Measurements from ENCODE around the gene CYP27C1. TPM values are rescaled to one million over a fixed set of nuclear protein-coding genes. Genes with fewer than 3 reads are reported as not detected.
A peak's percentile ranks its signal among the peaks of the same experiment; 100 is the strongest.

Gene CYP27C1
- total RNA-seq, 1 donor from 2014 or later: 3.0 TPM

DNA sequence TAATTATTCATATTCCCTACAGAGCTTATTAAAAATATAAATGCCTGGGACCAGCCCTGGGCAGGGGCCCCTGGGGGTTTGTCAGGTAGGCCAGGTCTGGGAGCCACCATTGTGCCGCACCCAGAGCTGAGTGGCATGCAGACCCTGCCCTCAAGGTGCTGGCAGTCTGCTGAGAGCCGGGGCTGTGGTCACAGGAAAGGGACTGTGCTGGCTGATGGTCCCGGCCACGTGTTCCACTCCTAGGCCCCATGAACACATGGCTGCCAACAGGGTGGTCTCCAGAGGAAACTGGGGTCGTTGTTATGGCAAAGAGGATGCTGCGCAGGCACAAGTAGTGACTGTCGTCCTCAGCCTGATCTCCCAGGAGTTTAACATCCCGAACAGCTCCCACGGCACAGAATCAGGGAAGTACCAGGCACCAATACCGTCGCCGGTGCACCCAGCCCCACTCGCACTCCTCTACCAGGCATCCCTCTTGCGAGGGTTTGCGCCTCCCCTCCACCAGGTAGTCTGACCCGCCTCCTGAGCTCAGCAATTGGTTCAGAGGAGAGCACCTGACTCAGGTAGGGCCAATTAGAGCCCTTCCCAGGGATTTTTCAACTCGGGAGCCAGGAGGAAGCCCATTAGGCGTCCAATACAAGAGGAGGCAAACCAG lies 73.9 kb downstream of the CYP27C1 start:
- no peaks in the 10 kb centered on the region for H3K79me2 ChIP-seq (ENCODE audit: low read depth)
- H3K4me3 ChIP-seq: no peak overlapping the region
- peaks cover 9% of the 10 kb centered on the region for H3K4me1 ChIP-seq
- H3K9me3 ChIP-seq (ENCODE audit: low read depth): no peaks in the 10 kb centered on the region
- H3K4me1 Mint-ChIP-seq: peaks cover 13% of the 10 kb centered on the region
- H3K36me3 ChIP-seq: no peaks in the 10 kb centered on the region
- H3K27ac ChIP-seq: no peak overlapping the region
- H4K20me1 ChIP-seq (ENCODE audit: low read depth): no peaks in the 10 kb centered on the region
- H3K27ac Mint-ChIP-seq: no peak overlapping the region
- H3K36me3 Mint-ChIP-seq: no peaks in the 10 kb centered on the region
- H3K9me3 Mint-ChIP-seq: peaks cover 5% of the 10 kb centered on the region
- H3K27me3 ChIP-seq: no peaks in the 10 kb centered on the region
- peaks cover 17% of the 10 kb centered on the region for H3F3A ChIP-seq (ENCODE audit: low read depth)
- no peak overlapping the region for H2AFZ ChIP-seq (replicated peaks)
- no peak for DNase-seq (ENCODE audit: low spot score)
- no peak overlapping the region for H3K4me2 ChIP-seq
- peaks cover 2% of the 10 kb centered on the region for H3K27me3 Mint-ChIP-seq (ENCODE audit: insufficient read depth, low read depth)
- H3K4me3 Mint-ChIP-seq: no peak overlapping the region
- no peak overlapping the region for H3K9ac ChIP-seq
- TF ChIP-seq EZH2phosphoT487 (IDR thresholded peaks at IDR 0.05) (no peak), EZH2 (IDR thresholded peaks at IDR 0.05) (no peak)
- TF ChIP-seq, protein P1, sequence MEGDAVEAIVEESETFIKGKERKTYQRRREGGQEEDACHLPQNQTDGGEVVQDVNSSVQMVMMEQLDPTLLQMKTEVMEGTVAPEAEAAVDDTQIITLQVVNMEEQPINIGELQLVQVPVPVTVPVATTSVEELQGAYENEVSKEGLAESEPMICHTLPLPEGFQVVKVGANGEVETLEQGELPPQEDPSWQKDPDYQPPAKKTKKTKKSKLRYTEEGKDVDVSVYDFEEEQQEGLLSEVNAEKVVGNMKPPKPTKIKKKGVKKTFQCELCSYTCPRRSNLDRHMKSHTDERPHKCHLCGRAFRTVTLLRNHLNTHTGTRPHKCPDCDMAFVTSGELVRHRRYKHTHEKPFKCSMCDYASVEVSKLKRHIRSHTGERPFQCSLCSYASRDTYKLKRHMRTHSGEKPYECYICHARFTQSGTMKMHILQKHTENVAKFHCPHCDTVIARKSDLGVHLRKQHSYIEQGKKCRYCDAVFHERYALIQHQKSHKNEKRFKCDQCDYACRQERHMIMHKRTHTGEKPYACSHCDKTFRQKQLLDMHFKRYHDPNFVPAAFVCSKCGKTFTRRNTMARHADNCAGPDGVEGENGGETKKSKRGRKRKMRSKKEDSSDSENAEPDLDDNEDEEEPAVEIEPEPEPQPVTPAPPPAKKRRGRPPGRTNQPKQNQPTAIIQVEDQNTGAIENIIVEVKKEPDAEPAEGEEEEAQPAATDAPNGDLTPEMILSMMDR (IDR thresholded peaks at IDR 0.05): no peak

DNA sequence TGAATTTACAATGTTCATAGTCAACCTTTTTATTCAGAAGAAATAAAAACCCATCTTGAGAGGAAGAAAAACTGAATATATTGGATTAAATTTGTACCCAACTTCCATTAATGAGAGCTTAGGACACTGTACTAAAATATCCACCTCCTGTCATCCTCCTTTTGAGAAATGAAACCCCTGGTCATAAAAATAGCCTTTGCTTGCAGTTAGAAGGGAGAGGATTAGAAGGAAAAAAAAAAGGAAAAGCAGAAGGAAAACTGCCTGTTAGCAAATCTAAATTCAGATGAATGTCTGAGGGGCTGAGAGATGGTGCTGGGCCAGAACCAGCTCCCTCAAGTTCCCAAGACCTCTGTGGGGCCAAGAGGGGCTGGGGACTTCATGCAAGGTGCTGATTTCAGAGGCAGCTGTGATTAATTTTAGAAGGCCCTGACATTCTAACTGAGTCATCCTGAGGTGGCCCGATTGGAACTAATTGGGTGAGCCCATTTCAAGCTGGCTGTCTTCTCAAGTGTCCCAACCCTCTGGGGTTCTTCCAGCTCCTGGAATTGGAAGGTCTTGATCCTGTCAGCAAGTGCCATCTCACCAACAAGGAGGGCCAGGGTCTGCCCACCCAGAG lies 74.7 kb downstream of the CYP27C1 start:
- Histone ChIP-seq H3K27me3 (no peaks in the 10 kb centered on the region), H3K4me3 (no peak overlapping the region), H3K79me2 (ENCODE audit: low read depth) (no peaks in the 10 kb centered on the region), H3K9ac (no peak overlapping the region), H3K4me2 (no peak overlapping the region), H3K36me3 (no peaks in the 10 kb centered on the region), H3K4me1 (peaks cover 9% of the 10 kb centered on the region), H3F3A (ENCODE audit: low read depth) (peaks cover 17% of the 10 kb centered on the region), H2AFZ (replicated peaks) (no peak overlapping the region), H3K9me3 (ENCODE audit: low read depth) (no peaks in the 10 kb centered on the region), H4K20me1 (ENCODE audit: low read depth) (no peaks in the 10 kb centered on the region), H3K27ac (no peak overlapping the region)
- H3K9me3 Mint-ChIP-seq: peaks cover 1% of the 10 kb centered on the region
- H3K27me3 Mint-ChIP-seq (ENCODE audit: insufficient read depth, low read depth): peaks cover 3% of the 10 kb centered on the region
- no peak overlapping the region for H3K27ac Mint-ChIP-seq
- TF ChIP-seq EZH2phosphoT487 (IDR thresholded peaks at IDR 0.05) (no peak), EZH2 (IDR thresholded peaks at IDR 0.05) (no peak)
- DNase-seq (ENCODE audit: low spot score): no peak
- no peaks in the 10 kb centered on the region for H3K36me3 Mint-ChIP-seq
- peaks cover 13% of the 10 kb centered on the region for H3K4me1 Mint-ChIP-seq
- no peak overlapping the region for H3K4me3 Mint-ChIP-seq

DNA sequence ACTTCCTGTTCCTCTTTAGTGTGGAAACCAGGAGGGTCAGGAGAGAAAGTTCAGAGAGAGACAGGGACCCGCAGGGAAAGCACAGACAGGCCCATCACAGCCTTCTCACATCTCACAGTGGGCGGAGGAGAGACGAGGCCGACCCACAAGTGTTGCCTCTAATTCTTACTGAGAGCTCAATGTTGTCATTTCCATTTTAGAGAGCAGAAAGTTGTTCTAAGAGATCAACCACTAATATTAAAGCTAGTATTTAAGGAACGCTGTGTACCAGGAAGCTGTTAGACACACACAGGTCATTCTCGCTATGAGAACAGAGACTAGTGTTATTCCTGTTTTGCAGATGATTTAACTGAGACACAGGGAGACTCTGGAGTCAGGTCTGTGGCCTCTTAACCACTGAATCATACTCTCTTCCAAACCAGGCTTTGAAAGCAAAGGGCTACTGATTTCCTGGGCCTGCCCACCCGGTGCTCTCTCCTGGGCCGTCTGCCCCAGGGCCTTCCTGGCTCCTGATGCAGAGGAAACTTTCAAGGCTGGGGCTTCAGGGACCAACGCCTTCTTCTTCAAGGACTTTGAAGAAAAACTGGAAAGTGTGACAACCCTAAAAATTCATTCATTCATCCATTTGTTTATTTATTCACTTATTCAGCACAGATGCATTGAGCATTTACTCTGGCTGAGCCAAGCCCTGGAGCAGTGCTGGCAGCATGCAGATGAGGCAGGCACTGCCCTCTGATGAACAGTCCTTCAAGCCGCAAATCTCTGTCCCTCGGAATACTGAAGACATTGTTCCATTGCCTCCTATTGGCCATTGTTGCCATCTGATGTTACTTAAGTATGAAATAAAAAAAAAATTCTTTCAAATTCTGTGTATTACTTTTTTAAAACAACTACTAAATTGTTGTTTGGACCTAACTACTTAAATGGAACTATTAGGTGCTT lies 76.0 kb downstream of the CYP27C1 start:
- no peak for TF ChIP-seq EZH2 (IDR thresholded peaks at IDR 0.05)
- TF ChIP-seq EZH2phosphoT487 (IDR thresholded peaks at IDR 0.05): no peak
- TF ChIP-seq, protein P1 (IDR thresholded peaks at IDR 0.05): no peak
- no peaks in the 10 kb centered on the region for H3K36me3 ChIP-seq

More for the DNA sequence above, 76.0 kb downstream of the CYP27C1 start:
- no peaks in the 10 kb centered on the region for H3K9me3 ChIP-seq (ENCODE audit: low read depth)
- no peaks in the 10 kb centered on the region for H3K79me2 ChIP-seq (ENCODE audit: low read depth)
- no peak overlapping the region for H3K4me2 ChIP-seq
- no peak overlapping the region for H3K4me3 ChIP-seq
- H3K9ac ChIP-seq: no peak overlapping the region
- no peak overlapping the region for H3K27ac ChIP-seq
- DNase-seq (ENCODE audit: low spot score): no peak
- no peak overlapping the region for H3K27ac Mint-ChIP-seq
- peaks cover 13% of the 10 kb centered on the region for H3K4me1 Mint-ChIP-seq
- H3F3A ChIP-seq (ENCODE audit: low read depth): peaks cover 17% of the 10 kb centered on the region
- H2AFZ ChIP-seq (replicated peaks): peak overlapping the region; percentile 53
- no peaks in the 10 kb centered on the region for H3K36me3 Mint-ChIP-seq
- peaks cover 3% of the 10 kb centered on the region for H3K27me3 Mint-ChIP-seq (ENCODE audit: insufficient read depth, low read depth)
- H3K9me3 Mint-ChIP-seq: peaks cover 7% of the 10 kb centered on the region
- H4K20me1 ChIP-seq (ENCODE audit: low read depth): no peaks in the 10 kb centered on the region
- no peaks in the 10 kb centered on the region for H3K27me3 ChIP-seq
- no peak overlapping the region for H3K4me3 Mint-ChIP-seq
- H3K4me1 ChIP-seq: peaks cover 9% of the 10 kb centered on the region
